Tibial nerve (tissue), 3 donors: Measurements from ENCODE around the gene DCLRE1C.

Experiments
- POLR2A ChIP-seq, 2 donors: fragments of 450-650 bp; IDR thresholded peaks; one replicate each; pipeline ENCODE4 v1.6.1; 2017; ENCODE audit warnings: antibody characterized with exemption in 2 of 2, mild to moderate bottlenecking in 2 of 2, moderate library complexity in 2 of 2
- TF ChIP-seq, protein P1 (sequence below), 5 experiments: fragments of 200-600 bp in 3 of 5; fragments of 450-650 bp in 2 of 5; sonication (generic) in 3 of 5; IDR thresholded peaks; one replicate each; pipeline ENCODE4 v1.5.1; 2016 to 2019; ENCODE audit warnings: antibody characterized with exemption in 5 of 5, mild to moderate bottlenecking in 3 of 5, moderate library complexity in 2 of 5

DNA sequence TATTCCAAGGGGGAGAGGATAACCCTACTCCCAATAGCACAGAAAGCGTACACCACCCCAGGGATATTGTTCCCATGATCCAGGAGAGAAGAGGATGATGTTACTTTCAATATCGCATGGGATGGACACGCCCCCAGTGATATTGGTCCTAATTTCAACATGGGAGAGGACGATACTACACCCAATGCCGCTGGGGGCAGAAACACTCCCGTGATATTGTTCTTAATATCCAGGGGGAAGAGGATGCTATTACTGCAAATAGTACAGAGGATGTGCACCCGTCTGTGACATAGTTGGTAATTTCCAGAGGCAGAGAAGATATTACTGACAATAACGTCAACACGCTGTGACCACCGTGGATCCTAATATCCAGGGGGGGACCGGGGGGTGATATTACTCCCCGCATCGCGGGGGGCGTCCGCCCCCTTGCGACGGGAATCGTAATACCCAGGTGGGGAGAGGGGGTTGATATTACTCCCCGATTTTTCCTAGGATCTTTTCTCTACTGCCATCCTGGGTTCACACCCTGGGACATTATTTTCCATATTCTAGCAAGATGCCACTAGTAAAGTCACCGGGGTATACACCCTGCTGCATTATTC lies 21.9 kb upstream of the DCLRE1C start:
- TF ChIP-seq, protein P1, sequence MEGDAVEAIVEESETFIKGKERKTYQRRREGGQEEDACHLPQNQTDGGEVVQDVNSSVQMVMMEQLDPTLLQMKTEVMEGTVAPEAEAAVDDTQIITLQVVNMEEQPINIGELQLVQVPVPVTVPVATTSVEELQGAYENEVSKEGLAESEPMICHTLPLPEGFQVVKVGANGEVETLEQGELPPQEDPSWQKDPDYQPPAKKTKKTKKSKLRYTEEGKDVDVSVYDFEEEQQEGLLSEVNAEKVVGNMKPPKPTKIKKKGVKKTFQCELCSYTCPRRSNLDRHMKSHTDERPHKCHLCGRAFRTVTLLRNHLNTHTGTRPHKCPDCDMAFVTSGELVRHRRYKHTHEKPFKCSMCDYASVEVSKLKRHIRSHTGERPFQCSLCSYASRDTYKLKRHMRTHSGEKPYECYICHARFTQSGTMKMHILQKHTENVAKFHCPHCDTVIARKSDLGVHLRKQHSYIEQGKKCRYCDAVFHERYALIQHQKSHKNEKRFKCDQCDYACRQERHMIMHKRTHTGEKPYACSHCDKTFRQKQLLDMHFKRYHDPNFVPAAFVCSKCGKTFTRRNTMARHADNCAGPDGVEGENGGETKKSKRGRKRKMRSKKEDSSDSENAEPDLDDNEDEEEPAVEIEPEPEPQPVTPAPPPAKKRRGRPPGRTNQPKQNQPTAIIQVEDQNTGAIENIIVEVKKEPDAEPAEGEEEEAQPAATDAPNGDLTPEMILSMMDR (IDR thresholded peaks at IDR 0.05), result no peak
- TF ChIP-seq POLR2A (IDR thresholded peaks at IDR 0.05), result no peak
